ENCODE results near the gene EFS.

GRCh38 chr14:23357261-23357660 is 7.7 kb downstream of the EFS start:
- TF ChIP-seq POLR2A (IDR thresholded peaks at IDR 0.05; ENCODE audit: extremely low read depth, insufficient read length) (no peak), CTCF (IDR thresholded peaks at IDR 0.05; ENCODE audit: low read depth, low read length) (no peak), MAX (IDR thresholded peaks at IDR 0.05; ENCODE audit: low read depth, low read length) (no peak)
